Tibial artery (tissue), 4 donors: Measurements from ENCODE around the gene SUB1.
"Not testable (repeated sequence)": the region's sequence is repeated elsewhere in the genome, so short reads cannot be mapped to it uniquely, and the experiment has no call there.

Source experiments
- DNase-seq, 2 donors: peaks; one replicate each; pipeline ENCODE4 v3.0.0-alpha.2; 2019
- H3K27ac ChIP-seq, 2 donors: fragments of 200-600 bp; sonication (generic) in 1 of 2; 1 replicate in 1 of 2; 2 replicates in 1 of 2; pipeline ENCODE4 v1.5.1; 2018 to 2019; ENCODE audit warnings: mild to moderate bottlenecking in 1 of 2
- H3K27me3 ChIP-seq, 2 donors: fragments of 200-600 bp; sonication (generic) in 1 of 2; one replicate each; pipeline versions ENCODE4 v1.5.1 to v1.6.0; 2016 to 2019
- H3K36me3 ChIP-seq, 3 donors: fragments of 200-600 bp; sonication (generic) in 2 of 3; one replicate each; pipeline ENCODE4 v1.5.1; 2016 to 2019; ENCODE audit warnings: mild to moderate bottlenecking in 2 of 3
- H3K4me1 ChIP-seq, 4 donors: fragments of 200-600 bp; sonication (generic) in 2 of 4; 1 replicate in 3 of 4; 2 replicates in 1 of 4; pipeline ENCODE4 v1.5.1; 2016 to 2019
- H3K4me3 ChIP-seq, 2 donors: fragments of 200-600 bp; sonication (generic) in 1 of 2; 1 replicate in 1 of 2; 2 replicates in 1 of 2; pipeline ENCODE4 v1.5.1; 2018 to 2019; ENCODE audit warnings: mild to moderate bottlenecking in 2 of 2
- H3K9me3 ChIP-seq, 3 donors: fragments of 200-600 bp; sonication (generic) in 1 of 3; one replicate each; pipeline ENCODE4 v1.5.1; 2016 to 2019
- CTCF ChIP-seq, 2 experiments: fragments of 200-600 bp in 1 of 2; fragments of 450-650 bp in 1 of 2; IDR thresholded peaks; one replicate each; pipeline ENCODE4 v1.5.1; 2017 to 2019; ENCODE audit warnings: antibody characterized with exemption in 2 of 2, mild to moderate bottlenecking in 1 of 2, moderate library complexity in 1 of 2
- intact Hi-C: fragments of 100-400 bp; cut with DNase I; formaldehyde crosslinking; loops from one replicate; pipeline ENCODE4 v1.15.0; 2023; ENCODE audit warnings: low total_unique reads

Gene SUB1

GRCh38 chr5:32585446-32586275 lies at the start of gene SUB1:
TSS of gene SUB1 (plus strand) at chr5:32585557. CDS start at chr5:32588513, 2,956 bp downstream.
- Histone ChIP-seq H3K27ac (peak within 1 kb of the TSS; percentile 98 to 99), H3K4me3 (peak within 1 kb of the TSS; percentile 78 to 90), H3K36me3 (peaks cover 0 to 14% (median 0%) of the 10 kb centered on the region in 3 donors), H3K9me3 (peaks cover 0 to 8% (median 0%) of the 10 kb centered on the region in 3 donors), H3K4me1 (peaks cover 0 to 32% (median 15%) of the 10 kb centered on the region in 4 donors), H3K27me3 (no peaks in the 10 kb centered on the region)
- DNase-seq = peak; percentile 85 to 95
- no peak for TF ChIP-seq CTCF (IDR thresholded peaks at IDR 0.05)
- intact Hi-C loops = loop anchor here (5.0 to 10.0 kb wide), 2 partner anchors 143 to 351 kb away; partner anchors contain the start of gene ZFR

DNA sequence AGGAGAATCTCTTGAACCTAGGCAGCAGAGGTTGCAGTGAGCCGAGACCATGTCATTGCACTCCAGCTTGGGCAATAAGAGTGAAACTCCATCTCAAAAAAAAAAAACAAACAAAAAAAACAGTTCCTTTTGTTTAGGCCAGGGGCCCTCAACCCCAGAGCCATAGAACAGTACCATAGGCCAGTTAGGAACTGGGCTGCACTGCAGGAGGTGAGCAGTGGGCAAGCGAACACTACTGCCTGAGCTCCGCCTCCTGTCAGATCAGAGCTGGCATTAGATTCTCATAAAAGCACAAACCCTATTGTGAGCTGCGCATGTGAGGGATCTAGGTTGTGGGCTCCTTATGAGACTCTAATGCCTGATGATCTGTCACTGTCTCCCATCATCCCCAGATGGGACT lies 49.1 kb upstream of the SUB1 start:
- Histone ChIP-seq H3K9me3 (no peaks in the 10 kb centered on the region), H3K4me3 (no peak overlapping the region), H3K4me1 (peaks cover 0 to 37% (median 4%) of the 10 kb centered on the region in 4 donors), H3K27me3 (no peaks in the 10 kb centered on the region), H3K27ac (no peak overlapping the region), H3K36me3 (no peaks in the 10 kb centered on the region)
- no peak for DNase-seq
- intact Hi-C loops = no loop called here
- no peak for TF ChIP-seq CTCF (IDR thresholded peaks at IDR 0.05)

DNA sequence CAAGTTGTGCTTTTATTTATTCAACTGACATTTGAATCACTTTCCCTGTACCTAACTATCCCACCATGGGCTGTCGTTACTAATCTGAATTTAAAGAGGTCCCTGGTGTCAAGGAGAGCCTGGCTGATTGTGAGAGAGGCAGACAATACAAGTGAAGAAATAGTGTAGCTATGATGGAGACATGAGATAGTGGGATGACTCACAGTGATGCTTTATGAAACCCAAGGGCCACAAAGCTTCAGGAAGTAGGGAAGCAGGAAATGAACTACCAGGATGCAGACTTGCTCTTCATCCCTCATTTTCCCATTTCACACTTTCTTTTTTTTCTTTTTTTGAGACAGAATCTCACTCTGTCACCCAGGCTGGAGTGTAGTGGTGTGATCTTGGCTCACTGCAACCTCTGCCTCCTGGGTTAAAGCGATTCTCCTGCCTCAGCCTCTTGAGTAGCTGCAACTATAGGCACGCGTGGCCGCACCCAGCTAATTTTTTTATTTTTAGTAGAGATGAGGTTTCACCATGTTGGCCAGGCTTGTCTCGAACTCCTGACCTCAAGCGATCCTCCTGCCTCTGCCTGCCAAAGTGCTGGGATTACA lies 47.8 kb upstream of the SUB1 start:
- H3K9me3 ChIP-seq, H3K27ac ChIP-seq, H3K4me3 ChIP-seq, DNase-seq, H3K27me3 ChIP-seq, H3K36me3 ChIP-seq, intact Hi-C loops: not testable (repeated sequence)
- peaks cover 0 to 24% (median 0%) of the 10 kb centered on the region in 4 donors for H3K4me1 ChIP-seq

DNA sequence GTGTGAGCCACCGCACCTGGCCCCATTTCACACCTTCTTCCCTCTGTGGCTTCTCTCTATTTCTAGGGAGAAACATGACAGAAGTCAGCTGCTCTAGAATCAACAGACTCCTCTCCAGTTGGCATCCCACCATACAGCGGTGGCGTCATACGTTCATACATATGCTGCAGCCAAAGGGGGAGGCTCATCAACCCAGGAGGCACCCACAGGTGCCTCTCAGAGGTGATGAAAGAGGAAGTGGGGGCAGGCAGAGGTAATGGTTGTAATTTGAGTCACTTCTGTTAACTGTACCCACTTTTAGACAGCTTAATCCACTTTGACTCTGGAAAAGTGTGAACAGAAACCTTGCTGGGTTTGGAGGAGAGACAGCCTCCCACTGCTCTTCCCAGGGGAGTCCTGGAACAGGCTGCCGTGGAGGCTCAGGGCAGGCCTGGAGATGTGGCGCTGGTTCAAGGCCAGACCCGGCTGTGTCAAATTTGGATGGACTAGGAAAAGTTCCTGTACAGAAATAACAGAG lies 47.3 kb upstream of the SUB1 start:
- H3K36me3 ChIP-seq = no peaks in the 10 kb centered on the region
- H3K27ac ChIP-seq = no peak overlapping the region
- H3K4me1 ChIP-seq = peaks cover 0 to 18% (median 0%) of the 10 kb centered on the region in 4 donors
- intact Hi-C loops = no loop called here
- no peak for DNase-seq
- H3K4me3 ChIP-seq = no peak overlapping the region
- H3K9me3 ChIP-seq = no peaks in the 10 kb centered on the region
- no peak for TF ChIP-seq CTCF (IDR thresholded peaks at IDR 0.05)
- H3K27me3 ChIP-seq = no peaks in the 10 kb centered on the region

DNA sequence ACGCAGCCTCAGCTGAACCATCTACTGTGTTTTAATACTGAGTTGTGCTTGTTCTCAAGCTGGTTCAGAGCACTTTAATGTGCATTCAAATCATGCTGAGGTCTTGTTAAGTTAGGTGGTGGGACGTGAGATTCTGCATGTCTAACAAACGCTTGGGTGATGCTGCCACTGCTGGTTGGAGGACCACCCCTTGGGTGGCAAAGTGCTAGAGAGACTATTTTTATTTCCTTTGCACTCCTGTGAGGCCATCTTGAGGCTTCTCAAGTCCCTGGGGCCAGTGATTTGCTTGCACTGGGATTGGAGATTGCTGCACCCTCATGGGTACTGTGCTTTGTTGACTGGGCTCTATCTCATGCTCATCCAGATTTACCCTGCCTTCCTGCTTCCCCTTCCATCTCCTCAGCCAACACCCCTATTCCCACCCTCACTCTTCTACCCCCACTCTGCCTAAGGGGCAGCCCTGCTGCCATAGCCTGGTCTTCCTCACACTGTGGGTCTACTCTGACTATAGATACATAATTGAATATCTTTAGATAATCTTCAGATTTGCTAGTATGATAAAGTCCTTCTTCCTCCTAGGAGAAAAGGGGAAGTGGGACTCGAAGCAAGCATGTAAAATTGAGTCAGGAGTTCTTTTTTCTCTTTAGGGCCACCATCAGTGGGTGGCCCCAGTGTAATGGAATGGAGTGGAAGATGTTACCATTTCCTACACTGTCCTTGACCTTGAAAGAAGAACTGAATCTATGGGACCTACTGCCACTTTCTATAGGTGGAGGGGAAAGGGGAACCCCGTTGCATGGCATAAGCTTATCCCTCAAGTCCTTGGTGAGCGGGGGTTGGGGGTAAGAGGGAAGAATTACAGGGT lies 45.1 kb upstream of the SUB1 start:
- no peak for DNase-seq
- H3K9me3 ChIP-seq = no peaks in the 10 kb centered on the region
- H3K4me3 ChIP-seq = no peak overlapping the region
- H3K27ac ChIP-seq = no peak overlapping the region
- TF ChIP-seq CTCF (IDR thresholded peaks at IDR 0.05) = no peak
- intact Hi-C loops = no loop called here
- H3K36me3 ChIP-seq = no peaks in the 10 kb centered on the region
- peaks cover 0 to 10% (median 0%) of the 10 kb centered on the region in 4 donors for H3K4me1 ChIP-seq
- no peaks in the 10 kb centered on the region for H3K27me3 ChIP-seq
